GM19467 (cell line): ENCODE data around the gene NFU1.

Experiments used
- ATAC-seq: cut with Tn5 transposase; IDR thresholded peaks from one replicate; pipeline ENCODE4 v1.9.1; 2021; ENCODE audit warnings: mild to moderate bottlenecking, moderate library complexity; ENCODE audit not compliant: unreplicated experiment

The NFU1 gene

GRCh38 chr2:69436938-69437750 lies at the start of gene NFU1:
Gene NFU1 (minus strand): TSS chr2:69437435. CDS start chr2:69437422, 13 bp downstream.
- peak; percentile 96 for ATAC-seq

- no peak for ATAC-seq
These were observed 46.5 kb upstream of the NFU1 start for GRCh38 chr2:69483696-69484095.

DNA sequence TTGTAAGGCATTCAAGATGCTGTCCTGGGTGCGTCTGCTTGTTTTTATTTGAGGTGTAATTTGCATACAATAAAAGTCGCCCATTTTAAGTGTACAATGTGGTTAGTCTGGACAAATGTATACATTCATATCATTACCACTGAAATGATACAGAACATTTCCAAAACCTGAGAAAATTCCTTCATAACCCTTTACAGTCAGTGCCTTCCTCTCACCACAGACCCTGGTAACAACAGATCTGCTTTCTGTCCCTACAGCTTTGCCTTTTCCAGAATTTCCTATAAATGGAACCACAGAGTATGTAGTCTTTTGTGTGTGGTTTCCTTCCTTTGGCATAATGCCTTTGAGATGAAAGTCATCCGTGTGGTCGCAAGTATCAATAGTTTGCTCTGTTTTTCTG lies 45.8 kb upstream of the NFU1 start:
- ATAC-seq = no peak

- no peak for ATAC-seq
These were observed 45.2 kb upstream of the NFU1 start for GRCh38 chr2:69482471-69482870.

DNA sequence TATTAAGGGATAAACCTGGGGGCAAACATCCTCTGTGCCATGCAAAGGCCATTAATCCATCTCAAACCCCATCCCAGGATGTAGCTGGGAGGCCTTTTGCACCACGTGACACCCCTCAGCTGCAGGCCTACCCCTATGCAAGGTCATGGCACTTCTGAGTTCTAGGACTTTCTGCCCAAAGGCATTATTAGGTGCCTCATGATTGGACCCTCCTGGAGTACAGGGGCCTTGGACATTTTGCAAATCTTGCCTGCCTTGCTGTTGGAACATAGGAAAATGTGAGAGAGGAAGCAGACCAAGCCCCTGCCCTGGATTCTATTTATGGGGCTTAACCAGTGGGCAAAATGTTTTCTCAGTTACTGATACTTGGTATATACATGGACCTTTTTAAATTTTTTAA lies 44.2 kb upstream of the NFU1 start:
- no peak for ATAC-seq

- ATAC-seq = no peak
These were observed 40.4 kb upstream of the NFU1 start for GRCh38 chr2:69477627-69478026.

DNA sequence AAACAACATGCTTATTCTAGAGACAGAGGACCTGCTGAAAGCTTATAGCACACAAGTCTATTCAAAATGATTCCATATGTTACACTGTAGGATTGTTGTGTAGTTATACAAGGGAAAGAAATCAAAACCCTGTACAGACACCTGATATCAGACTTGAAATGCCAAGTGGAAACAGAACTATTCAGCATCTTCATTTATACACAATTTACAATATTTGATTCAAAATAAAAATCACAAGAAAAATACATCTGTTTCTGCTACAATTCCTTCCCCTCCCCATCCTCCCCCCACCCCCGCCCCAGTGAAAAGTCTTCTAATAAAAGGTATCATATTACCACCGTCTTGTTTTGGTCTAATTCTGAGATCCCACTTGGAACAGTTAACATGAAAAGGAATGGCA lies 37.5 kb upstream of the NFU1 start:
- no peak for ATAC-seq

- ATAC-seq = no peak
These were observed 34.6 kb upstream of the NFU1 start for GRCh38 chr2:69471793-69472192.

DNA sequence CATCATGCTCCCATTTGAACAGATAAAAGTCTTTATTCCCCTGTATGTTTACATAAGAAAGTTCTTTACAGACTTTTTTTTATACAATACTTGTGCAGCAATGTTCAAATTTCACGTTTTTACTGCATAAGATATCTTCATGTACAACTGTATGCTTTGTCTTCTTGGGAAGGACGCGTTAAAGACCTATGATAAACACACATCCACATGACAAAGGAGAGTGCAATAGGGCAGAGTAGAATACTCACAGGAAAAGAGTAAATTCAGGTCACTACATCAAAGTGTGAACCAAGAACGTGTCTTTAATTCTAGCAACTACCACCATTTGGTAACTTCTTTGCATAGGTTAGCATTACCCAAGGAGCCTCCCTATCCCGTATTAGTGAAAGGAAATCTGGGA lies 33.7 kb upstream of the NFU1 start:
- ATAC-seq = no peak

GRCh38 chr2:69469784-69470183 lies 32.5 kb upstream of the NFU1 start:
- no peak for ATAC-seq

GRCh38 chr2:69469375-69469774 lies 32.1 kb upstream of the NFU1 start:
- no peak for ATAC-seq

GRCh38 chr2:69466728-69467127 lies 29.5 kb upstream of the NFU1 start:
- ATAC-seq = no peak

GRCh38 chr2:69465513-69466456 lies 28.6 kb upstream of the NFU1 start:
- ATAC-seq = no peak

DNA sequence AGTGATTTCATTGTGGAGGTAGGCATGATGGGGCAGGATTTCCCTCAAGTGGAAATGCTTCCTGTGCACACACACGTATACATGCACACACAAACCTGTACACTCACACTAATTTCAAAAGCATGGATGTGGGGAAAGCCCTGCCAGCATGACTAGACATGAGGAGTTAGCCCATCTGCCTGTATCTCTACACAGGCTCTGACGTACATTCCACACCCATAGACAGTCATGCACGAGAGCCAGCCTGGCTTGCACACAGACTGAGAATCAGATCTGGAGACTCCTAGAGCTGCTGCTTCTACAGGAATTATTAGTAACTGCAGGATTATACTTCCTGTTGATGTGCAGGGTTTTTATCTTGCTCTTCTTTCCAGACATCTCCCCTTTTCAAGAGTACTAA lies 27.3 kb upstream of the NFU1 start:
- no peak for ATAC-seq

GRCh38 chr2:69462780-69463179 lies 25.5 kb upstream of the NFU1 start:
- no peak for ATAC-seq

DNA sequence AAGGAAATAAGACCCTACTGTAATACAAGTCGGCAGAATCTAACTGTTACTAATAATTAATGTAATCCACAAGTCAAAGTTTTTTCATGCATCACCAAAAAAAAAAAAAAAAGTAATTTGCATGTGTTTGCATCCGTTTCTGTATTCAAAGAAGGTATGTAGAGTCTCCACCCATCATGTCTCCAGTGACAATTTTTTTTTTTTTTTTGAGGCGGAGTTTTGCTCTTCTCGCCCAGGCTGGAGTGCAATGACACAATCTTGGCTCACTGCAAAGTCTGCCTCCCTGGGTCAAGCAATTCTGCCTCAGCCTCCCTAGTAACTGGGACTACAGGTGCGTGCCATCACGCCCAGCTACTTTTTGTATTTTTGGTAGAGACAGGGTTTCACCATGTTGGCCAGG lies 24.2 kb upstream of the NFU1 start:
- ATAC-seq = no peak

GRCh38 chr2:69459936-69460335 lies 22.7 kb upstream of the NFU1 start:
- ATAC-seq = no peak

- ATAC-seq = no peak
These were observed 19.8 kb upstream of the NFU1 start for GRCh38 chr2:69456950-69457445.

- no peak for ATAC-seq
These were observed 18.9 kb upstream of the NFU1 start for GRCh38 chr2:69456154-69456553.

DNA sequence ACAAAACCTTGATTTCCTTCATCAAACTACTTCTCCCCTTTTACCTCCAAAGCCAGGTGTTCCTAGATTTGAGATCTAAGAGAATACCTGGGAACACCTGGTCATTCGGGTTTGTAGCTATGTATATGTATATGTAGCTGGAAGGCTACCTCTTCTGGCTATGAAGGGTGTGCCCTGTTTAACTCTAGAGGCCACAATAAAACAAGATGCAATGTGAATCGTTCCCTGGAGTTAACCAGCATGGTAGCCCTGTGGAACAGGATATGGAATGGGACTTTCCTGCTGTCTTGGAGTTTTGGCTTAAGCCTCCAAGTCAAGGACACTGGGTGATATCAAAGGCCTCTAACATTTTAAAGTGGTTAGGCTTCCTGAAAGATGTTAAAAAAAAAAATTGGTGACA lies 17.7 kb upstream of the NFU1 start:
- ATAC-seq = no peak

DNA sequence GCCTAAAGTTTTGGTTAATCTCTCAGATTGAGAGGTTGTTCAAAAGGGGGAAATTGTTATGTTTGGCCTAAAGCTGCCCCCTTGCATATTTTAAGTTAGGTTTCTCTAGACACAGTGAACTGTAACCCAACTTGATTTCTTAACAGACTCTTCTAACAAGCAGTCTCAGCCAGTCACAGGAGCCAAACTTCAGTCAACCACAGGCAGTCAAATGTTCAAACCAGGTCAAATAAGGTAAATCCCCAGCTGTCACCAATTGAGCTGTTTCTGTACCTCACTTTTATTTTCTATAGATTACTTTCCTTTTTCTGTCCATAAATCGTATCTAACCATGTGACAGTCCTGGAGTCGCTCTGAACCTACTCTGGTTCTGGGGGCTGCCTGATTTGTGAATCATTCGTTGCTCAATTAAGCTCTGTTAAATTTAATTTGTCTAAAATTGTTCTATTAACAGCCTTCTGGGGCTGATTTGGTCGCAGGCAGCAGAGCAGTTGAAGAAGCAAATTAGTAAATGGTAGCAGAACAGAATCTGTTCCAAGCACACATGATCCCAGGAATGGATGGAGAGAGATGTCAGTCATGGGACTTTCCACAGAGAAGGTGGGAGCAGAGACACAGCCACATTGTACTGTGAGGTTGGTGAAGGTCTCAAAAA lies 16.4 kb upstream of the NFU1 start:
- ATAC-seq = peak; percentile 69
